Prostate gland (tissue), 2 donors: Measurements from ENCODE around the gene GSTT2.

ENCODE experiments used
- CTCF ChIP-seq, 4 experiments: fragments of 200-600 bp in 2 of 4; fragments of 450-650 bp in 2 of 4; sonication (generic) in 2 of 4; IDR thresholded peaks; 1 replicate in 3 of 4; 2 replicates in 1 of 4; pipeline ENCODE4 v1.5.1; 2016 to 2019; ENCODE audit warnings: antibody characterized with exemption in 4 of 4, mild to moderate bottlenecking in 2 of 4, moderate library complexity in 2 of 4
- POLR2A ChIP-seq: fragments of 450-650 bp; IDR thresholded peaks from one replicate; pipeline ENCODE4 v1.6.1; 2016; ENCODE audit warnings: antibody characterized with exemption, mild to moderate bottlenecking
- POLR2AphosphoS5 ChIP-seq: sonication (generic); formaldehyde crosslinking; IDR thresholded peaks from one replicate; pipeline ENCODE4 v1.6.1; 2017; ENCODE audit warnings: antibody characterized with exemption

GRCh38 chr22:24005201-24005600, 25.3 kb downstream of the GSTT2 start, which contains the start of gene GSTT4:
- TF ChIP-seq POLR2A (no peak), CTCF (IDR thresholded peaks at IDR 0.05) (no peak), POLR2AphosphoS5 (no peak)
